ENCODE data around the gene DPH2.

The DPH2 gene

DNA sequence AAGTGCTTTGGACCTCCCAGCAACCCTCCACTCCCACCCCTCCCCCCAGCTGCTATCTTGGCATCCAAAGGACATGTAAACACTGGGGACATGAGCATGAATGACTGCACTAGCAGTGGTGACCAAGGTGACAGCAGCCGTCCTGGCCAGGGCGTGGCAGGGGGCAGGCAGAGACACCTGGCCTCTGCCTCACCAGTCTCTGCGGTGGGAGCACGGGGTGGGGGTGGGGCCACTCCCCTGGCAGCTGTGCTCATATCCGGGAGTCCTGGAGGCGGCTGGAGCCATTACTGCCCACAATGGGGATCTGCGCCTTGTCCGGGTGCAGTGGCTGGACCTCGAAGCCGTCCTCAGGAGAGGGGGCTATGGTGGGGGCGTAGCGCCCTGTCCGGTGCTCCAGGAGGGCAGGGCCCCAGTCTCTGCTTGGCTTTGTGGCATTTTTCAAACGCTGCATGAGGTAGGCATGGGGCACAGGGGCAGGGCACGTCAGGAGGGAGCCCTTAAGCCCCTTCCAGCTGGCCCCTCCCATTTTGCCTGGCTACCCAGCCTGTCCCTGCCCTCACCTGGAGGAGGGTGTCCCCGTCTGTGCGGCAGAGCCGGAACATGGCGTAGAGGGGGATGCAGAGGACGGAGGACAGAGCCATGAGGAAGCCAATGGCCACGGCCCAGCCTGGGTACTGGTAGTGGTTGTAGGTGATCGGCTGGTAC, 27.6 kb downstream of the DPH2 start:
- DNase-seq: no peak

DNA sequence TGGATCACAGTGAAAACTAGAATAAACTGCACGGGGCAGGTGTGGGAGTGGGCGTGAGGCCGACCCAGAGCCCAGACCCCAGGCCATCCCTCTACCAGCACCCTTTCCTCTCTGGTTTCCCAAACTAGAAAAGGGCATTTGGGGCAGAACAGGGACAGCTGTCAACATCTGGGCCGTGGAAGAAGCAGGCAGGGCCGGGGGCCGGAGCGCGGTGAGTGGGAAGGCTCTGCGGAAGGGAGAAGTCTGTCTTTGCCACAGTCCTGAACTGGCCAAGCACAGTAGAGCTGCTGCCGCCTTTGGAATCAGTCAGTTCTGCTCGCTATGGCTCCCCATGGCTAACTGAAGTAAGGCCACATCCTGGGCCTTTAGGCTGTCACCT, 28.2 kb downstream of the DPH2 start:
- DNase-seq: no peak

DNA sequence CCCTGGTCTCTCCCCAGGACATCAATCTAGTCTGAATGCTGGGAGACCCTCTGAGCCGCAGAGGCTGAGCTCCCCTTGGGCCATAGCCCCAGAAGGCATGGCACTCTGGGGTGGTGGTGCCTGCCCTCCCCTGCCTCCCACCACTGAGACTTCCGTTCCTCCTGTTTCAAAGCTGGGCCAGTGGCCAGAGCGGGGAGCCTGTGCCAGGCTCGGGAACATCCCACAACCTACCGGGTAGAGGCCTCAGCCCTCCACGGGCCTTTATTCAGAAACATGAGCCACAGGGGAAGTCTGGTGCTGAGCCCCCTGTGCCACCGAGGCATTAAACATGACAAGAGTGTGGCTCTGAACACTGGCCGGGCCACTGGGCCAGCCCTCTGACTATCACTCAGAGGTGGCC, 29.6 kb downstream of the DPH2 start:
- peak in 17 of 51 donors; percentile 10 to 47 (median 27) for DNase-seq

DNA sequence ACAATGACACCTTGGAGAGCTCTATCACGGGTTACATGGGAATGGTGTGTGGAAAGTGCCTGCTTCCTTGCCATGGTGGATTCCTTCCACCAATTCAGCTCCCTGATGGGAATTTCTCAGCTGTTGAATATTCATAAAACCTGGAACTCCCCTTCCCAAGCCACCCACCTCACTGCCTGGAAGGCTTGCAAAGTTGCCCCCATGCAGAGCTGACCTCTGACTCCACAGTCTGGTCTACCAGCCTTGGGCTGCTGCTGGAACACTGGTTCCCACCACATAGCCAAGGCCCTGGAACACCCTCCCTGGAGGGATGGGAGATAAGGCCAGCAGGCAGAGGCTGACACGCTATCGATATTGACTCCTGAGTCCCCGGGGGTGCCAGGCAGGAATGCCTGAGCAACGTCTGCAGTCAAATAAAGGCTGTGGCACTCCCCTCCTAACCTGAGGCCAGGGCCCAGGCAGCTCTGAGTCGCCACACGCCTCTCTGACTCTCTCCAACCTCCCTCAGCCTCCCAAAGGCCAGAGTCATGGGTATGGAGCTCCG, 30.4 kb downstream of the DPH2 start:
- no peak for DNase-seq

DNA sequence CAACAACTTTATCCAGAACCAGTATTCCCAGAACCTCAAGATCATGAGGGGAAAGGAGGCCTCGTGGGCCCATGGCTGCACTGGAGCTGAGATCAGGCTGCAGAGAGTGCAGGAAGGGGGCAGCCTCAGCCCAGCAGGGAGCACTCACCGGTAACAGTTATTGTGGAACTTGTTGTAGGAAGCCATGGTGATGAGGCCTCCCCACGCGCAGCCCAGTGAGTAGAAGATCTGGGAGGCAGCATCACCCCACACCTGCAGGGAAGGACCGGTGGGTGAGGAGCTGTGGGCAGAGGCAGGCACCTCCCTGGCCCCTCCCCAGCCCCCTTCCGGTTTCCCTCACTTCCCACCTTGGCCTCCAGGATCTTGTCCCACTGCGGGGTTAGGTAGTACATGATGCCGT, 32.4 kb downstream of the DPH2 start:
- no peak for DNase-seq

DNA sequence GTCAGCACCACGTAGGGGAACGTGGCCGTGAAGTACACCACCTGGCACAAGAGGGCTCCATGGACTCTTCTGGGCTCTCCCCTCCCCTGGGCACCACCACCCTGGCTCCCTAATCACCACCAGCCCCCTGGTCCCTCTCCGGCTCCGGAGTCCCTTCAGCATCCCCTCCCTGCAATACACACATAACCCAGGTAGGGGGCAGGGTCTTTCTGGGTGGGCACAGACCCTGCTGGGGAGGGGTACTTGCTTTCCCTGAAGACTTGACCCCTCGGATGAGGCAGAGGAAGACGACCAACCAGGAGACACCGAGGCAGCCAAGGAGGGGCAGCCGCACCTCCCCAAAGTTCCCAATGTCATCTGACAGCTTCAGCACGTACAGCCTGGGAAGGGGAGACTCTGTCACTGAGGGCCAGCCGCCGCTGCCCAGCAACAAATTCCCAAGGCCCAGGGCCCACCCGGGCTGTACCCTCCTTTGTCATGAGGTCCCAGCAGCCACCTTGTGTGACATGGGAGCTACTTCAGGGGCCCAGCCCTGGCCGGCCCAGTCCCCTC, 32.9 kb downstream of the DPH2 start:
- DNase-seq: no peak

DNA sequence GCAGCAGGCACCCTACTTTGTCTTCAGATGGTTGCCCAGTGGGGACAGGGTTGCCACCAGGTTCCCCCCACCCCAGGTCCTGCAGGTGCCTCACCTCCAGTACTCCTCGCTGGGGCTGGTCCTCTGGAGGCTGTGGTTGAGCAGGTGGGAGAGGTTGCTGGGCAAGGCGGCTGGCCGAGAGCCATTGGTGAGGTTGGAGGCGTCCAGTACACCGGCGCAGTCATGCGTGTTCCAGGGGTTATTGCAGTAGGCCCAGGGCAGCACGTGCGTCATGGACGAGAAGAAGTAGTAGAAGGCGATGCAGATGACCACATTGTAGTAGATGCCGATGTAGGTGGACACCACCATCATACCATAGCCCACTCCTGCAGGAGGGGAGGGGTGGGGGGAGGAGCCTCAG, 38.4 kb downstream of the DPH2 start:
- DNase-seq: no peak

DNA sequence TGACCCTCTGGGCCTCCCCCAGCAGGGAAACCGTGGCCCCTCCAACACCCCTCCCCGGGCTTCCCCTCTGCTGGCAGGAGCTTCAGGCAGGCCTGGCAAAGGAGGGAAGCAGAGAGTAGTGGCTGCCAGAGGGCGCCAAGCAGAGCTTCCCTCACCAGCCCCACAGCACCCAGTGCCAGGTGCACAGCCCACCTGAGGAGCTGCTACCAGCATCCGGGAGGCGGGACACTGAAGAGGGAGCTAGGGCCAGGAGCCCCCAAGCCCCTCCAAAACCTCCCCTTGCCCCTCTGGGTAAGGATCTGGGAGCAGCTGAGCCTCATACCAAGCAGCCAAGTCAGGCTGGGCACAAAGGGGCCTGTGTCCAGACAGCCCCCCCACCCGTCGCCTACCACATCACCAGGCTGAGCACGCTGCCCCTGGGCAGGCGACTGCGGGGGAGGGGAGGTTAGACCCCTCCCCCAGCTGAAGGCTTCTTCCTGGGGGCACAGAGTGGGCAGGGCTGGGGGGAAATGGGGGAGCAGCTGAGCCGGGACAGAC, 41.2 kb downstream of the DPH2 start:
- DNase-seq: peak in 50 of 51 donors; percentile 13 to 94 (median 82)

DNA sequence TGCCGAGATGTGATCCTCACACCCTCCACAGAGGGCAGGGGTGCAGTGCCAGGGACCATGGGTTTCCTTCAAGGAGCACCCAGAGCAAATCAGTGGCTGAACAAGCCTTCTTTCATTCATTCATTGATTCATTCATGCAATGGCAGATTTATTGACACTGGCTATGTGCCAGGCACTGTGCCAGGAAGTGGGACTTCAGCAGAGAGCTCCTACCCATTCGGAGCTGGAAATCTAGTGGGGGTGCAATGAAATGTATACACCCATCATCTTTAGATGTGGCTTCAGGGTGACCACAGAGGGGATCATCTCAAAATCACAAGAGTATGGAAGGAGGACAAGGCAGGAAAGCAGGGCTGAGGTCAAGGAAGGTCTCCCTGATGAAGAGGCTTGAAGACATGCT, 42.6 kb downstream of the DPH2 start:
- DNase-seq: peak in 1 of 51 donors; percentile 28

DNA sequence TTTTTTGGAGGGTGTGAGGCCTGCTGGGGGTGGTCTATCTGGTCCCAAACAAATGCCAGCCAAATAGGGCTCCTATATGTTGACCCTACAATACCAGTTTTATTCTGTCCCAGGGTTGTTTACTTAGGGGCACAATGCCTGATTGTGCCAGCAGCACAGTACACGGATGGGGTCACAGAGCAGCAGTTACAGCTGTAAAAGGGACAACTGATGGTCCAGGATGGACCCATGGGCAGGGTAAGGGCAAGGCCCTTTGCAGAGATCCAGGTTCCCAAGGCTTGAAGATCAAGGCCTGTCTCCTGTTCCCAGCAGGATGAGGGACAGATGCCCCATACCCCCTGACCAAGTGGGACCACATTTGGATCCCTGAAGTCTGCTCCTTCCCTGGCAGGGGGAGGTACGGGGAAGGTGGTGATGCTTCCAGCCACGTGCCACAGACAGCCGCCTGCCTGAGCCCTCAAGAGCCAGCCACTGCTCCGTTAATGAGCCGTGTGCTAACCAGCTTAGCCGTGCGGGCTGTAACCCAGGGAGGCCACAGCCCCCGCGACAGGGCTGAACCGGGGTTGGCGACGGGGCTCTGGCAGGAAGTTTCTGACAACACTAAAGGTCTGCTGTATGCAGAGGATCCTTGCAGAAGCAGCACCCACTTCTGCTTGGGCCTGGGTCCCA, 43.3 kb downstream of the DPH2 start:
- peak in 16 of 51 donors; percentile 11 to 63 (median 42) for DNase-seq

DNA sequence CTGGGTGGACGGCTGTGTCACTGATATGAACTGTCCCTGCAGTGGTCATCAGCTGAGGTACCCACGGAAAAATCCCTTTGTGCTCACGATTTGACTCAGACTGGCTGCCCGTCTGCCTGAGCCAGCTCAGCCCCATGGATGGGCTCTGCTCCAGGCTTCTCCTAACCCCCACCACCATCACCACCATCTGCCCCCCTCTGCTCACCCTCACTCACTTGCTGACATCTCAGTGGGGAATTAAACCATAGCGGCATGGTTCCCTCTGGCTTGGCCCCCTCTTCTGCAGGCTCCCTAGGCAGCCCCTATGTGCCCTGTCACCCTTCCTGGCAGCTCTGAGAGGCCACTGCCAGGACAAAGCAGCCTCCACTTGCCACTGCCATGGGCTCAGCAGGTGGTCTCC, 44.1 kb downstream of the DPH2 start:
- peak in 20 of 51 donors; percentile 20 to 73 (median 36) for DNase-seq

DNA sequence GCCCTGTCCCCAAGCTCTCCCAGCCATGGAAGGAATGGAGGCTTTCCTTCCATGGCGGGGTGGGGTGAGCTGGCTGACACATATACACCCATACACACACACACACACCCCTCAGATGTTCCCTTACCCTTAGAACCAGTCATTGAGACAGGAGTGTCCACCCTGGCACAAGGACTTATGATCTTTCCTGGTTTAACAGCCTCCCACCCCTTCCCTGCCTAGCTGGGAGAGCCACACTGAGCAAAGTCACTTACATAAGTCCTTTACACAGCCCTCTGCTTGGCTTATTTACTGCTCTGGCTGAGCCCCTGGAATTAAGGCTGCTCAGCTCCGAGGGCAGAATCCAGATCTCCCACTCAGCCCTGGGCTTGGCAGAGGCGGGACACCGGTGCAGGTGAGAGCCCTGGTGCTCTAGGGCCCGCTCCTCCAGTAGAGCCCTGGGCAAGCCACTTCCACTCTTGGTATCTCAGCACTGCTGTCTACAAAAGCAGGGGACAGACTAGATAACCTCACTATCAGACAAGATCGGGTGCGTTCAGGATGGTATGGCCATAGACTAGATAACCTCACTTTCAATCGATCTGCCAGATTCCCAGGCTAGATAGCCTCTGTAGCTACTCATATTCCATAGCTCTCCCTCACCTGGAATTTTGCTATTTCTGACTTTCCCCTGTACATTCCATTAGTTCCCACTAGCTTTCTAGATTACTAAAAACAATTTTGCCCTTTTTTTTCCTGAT, 44.7 kb downstream of the DPH2 start:
- peak in 7 of 51 donors; percentile 26 to 72 (median 43) for DNase-seq

DNA sequence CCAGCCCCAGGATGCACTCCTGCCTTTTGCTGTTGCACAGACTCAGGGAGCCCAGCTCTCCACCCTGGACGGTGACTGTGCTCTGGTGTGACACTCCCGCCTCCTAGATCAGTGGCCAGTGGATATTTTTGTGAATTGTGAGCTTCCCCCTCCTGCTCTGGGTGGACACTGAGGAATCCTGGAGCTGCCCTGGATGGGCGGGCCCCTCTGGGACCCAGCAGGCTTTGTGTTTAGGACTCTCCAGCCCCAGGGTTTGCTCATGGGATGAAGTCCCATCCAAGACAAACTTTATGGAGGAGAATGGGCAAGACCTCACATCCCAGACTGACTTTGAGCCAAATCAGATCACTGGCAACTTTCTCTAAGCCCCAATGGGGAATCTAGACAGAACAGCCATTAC, 45.4 kb downstream of the DPH2 start:
- peak in 8 of 51 donors; percentile 15 to 41 (median 22) for DNase-seq

DNA sequence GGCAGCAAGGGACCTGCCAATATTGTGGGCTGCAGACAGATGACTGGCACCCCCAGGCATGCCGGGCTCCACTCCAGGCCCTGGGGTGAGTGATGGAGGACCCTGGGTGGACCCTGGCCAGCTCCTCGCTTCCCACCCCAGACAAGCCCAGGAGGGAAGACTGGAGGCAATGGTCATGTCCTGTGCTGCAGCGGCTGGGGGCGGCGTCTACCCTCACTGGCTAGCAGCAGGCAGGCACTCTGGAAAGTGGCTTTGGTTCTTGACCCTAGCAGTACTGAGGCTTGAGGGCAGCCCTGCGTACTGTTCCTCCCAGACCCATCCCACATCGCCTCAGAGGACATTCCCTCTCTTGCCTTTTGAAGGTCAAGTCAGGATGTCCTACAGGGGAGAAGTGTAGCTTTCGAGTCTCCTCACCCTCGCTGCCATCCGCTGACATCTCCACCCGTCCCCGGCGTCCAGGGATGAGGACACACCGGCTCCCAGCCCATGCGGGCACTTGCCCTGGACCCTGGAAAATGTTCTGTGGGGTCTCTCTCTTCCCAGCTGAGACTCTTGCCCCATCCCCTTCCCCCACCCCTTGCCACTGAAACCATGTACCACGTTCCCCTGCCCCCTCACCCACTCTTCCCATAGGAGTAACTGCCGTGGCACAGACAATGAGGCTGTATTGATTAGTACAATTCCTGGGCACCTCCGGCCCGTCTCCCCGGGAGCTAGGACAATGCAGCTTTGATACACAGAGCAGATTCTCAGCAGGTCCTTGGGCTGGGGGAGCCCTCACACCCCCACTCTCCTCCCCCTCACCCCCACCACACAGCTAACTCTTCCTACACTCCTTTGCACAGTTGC, 46.5 kb downstream of the DPH2 start:
- DNase-seq: peak in 30 of 51 donors; percentile 28 to 76 (median 54)

DNA sequence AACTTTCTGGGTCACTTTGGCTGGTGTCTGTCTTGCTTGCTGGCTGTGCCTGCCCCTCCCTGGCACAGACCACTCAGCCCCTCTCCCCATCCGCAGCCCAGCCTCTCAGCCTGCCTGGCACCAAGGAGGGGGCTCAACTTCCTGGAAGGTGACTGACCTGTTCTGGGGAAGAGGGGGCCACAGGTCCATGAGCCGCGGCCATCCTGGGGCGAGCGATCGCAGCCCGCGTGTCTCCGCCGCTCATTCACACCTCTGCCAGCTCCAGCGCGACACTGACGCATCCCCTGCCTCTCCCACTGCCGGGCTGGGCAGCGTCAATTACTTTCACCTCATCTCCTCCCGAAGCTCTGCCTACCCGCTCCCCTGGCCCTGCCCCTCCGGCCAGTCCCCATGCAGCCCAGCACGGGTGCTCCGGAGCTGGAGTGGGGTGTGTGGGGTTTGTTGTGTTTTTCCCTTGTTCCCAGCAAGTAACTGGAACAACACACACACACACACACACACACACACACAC, 47.1 kb downstream of the DPH2 start:
- DNase-seq: peak in 27 of 51 donors; percentile 34 to 72 (median 48)

DNA sequence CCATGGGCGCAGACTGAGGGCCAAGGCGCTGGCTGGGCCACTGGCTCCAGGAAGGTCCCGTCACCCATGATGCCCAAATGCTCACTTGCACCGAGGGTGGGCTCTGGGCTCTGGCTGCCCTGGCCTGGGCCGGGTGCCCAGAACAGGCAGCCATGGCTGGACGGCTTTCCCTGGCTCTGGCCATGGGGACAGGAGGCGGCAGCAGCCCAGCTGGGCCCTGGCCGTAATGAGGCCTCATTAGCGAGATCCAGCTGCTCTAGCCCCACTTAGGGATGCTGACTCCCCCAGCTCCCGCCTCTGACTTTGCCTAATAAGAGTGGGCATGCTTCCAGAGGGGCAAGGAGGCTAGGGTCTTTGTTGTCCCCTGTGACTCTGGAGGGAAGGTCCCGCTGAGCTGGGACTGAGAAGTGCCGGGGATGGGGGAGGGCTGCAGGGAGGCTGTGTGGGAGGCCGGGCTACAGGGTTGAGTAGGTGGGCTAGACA, 49.7 kb downstream of the DPH2 start:
- DNase-seq: peak in 37 of 51 donors; percentile 25 to 81 (median 59)

DNA sequence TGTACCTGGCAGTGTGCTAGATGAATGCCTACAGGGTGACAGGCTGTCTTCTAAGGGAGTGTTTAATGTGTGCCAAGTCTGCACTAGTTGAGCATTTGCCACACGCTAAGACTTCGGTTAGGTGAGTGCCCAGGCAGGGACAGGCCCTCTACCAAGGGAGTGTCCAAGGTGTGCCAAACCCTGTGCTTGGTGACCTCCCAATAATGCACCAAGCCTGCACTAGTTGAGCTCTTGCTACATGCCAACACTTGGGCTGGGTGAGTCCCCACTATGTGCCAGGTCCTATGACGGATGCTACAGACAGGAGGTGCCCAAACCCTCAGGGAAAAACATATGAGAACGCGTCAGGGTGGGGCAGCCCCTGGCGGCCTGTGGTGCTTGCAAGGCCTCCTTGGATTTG, 50.7 kb downstream of the DPH2 start:
- no peak for DNase-seq

DNA sequence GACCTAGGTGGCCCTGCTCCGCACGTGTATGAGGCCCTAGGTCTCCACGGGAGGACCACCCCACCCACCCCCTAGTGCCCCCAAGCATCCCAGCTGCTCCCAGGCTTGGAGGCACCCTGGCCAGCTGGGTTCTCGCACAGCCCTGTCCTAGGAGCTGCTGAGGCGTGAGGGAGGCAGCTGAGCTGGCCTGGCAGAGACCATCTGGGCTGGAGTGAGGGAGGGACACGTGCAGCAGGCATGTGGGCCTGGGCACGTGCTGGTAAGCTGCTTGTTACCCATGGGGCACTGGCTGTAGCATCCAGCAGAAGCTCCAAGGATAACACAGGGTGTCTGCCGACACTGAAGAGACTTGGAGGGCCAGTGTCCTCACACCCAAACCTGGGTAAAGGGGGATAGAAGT, 51.3 kb downstream of the DPH2 start:
- peak in 10 of 51 donors; percentile 16 to 43 (median 31) for DNase-seq

DNA sequence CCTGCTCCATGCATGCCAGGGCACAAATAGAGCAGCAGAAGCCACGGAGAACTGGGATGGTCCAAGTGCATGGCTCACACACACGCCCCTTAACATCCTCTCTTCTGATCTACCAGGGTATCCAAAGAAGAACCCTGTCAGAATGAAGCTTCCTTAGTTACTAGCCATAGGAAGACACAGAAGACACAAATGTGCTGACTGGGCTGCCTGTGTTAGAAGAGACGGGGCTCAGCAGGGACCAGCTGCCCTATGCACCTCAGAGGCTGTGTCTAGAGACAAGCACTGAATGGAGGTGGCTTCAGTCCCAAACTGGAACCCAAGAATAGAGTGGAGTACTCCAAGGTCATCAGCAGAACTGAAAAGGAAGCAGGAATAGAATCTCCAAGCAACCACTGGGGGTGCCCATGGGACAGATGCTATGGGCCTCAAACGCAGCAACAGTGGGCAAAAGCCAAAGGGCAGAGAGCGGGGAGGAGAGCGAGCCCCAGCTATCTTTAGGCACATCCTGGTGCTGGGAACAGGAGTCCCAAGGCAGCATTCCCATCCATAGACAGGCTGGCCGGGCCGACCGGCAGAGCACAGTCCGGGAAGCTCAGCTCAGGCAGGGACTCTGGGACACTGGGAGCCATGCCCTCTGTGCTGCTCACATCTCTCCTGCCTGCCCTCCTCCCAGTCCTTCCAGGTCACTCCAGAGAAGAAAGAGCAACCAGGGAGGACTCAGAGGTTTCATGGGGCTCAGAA, 51.9 kb downstream of the DPH2 start:
- no peak for DNase-seq
